Measurements from ENCODE around the gene TANGO2. TPM values are rescaled to one million over a fixed set of nuclear protein-coding genes. Genes with fewer than 3 reads are reported as not detected.

TANGO2 gene
- total and polyA plus RNA-seq, 2 of the 8 experiments (the other 6 are each of a cell fraction or from before 2014, with no cell fraction given), result 10.1 to 18.4 TPM

GRCh38 chr22:20004464-20004863, 16.4 kb upstream of the TANGO2 start:
- H3K56ac ChIP-seq (replicated peaks; ENCODE audit: insufficient read length, low read depth, low read length), result no peak overlapping the region
- no peak overlapping the region for H3K9ac ChIP-seq (replicated peaks in 1 of 4; ENCODE audit: extremely low read depth in 1 of 4, low read depth in 3 of 4, low read length in 3 of 4)
- FAIRE-seq (no peak), DNase-seq (ENCODE audit: low read depth in 1 of 2, low spot score in 2 of 2) (no peak)
- no peak overlapping the region for H4K8ac ChIP-seq (ENCODE audit: extremely low read depth, insufficient read depth, low read length)
- no peaks in the 10 kb centered on the region for H3K23me2 ChIP-seq (ENCODE audit: low read depth, low read length)
- no peak overlapping the region for H3K18ac ChIP-seq (ENCODE audit: extremely low read depth, low read length)
- no peak overlapping the region for H3K14ac ChIP-seq (ENCODE audit: insufficient read length)
- no peak overlapping the region for H4K91ac ChIP-seq (replicated peaks; ENCODE audit: insufficient read length, low read length)
- H3K79me2 ChIP-seq (ENCODE audit: control insufficient read depth in 1 of 2, insufficient read depth in 2 of 2, low read length in 2 of 2), result no peaks in the 10 kb centered on the region
- no peak overlapping the region for H2BK20ac ChIP-seq (ENCODE audit: low read length)
- H3K4me3 ChIP-seq (ENCODE audit: extremely low read depth in 1 of 4, insufficient read depth in 2 of 4, low read depth in 3 of 4, low read length in 4 of 4), result no peak overlapping the region
- POLR2A ChIA-PET (ENCODE audit: partially characterized antibody), result no interaction called here
- H3K4ac ChIP-seq (replicated peaks; ENCODE audit: insufficient read length, low read depth, low read length), result no peak overlapping the region
- no peak overlapping the region for H3K23ac ChIP-seq (ENCODE audit: insufficient read length)
- no peak overlapping the region for H2BK15ac ChIP-seq (ENCODE audit: low read length)
- H2AK5ac ChIP-seq (ENCODE audit: low read depth, low read length), result no peak overlapping the region
- H4K20me1 ChIP-seq (replicated peaks in 1 of 2; ENCODE audit: control insufficient read depth in 1 of 2, insufficient read depth in 2 of 2, low read length in 2 of 2), result peaks cover 2 to 3% of the 10 kb centered on the region in 2 experiments
- no peaks in the 10 kb centered on the region for H3K9me3 ChIP-seq (ENCODE audit: insufficient read depth in 2 of 2, low read depth in 1 of 2, low read length in 1 of 2)
- no peak overlapping the region for H3K27ac ChIP-seq (ENCODE audit: low read depth, low read length)
- peaks cover 4 to 14% (median 7%) of the 10 kb centered on the region in 4 experiments; a peak in 6 of 7 replicates for H3K4me1 ChIP-seq (replicated peaks in 1 of 4; ENCODE audit: control insufficient read depth in 3 of 4, insufficient read depth in 4 of 4, low read length in 3 of 4)
- H3K27me3 ChIP-seq (replicated peaks in 1 of 4; ENCODE audit: control insufficient read depth in 3 of 4, extremely low read depth in 1 of 4, insufficient read depth in 3 of 4, low read length in 3 of 4), result no peaks in the 10 kb centered on the region
- no peaks in the 10 kb centered on the region; the same call in 1 of the 2 replicates for H3K79me1 ChIP-seq (ENCODE audit: low read depth, low read length)
- H4K5ac ChIP-seq (ENCODE audit: insufficient read length, low read depth, low read length), result no peak overlapping the region
- H3K36me3 ChIP-seq (ENCODE audit: control insufficient read depth in 2 of 4, insufficient read depth in 4 of 4, low read length in 3 of 4), result no peaks in the 10 kb centered on the region
- WGBS, 2 experiments (ENCODE audit: extremely low coverage in 1 of 2, insufficient coverage in 1 of 2, insufficient read length in 1 of 2, insufficient replicate concordance in 2 of 2, low coverage in 1 of 2, low lambda C conversion rate in 2 of 2, missing lambda C conversion rate in 1 of 2), result 97% methylated on average over 3 of the region's 3 CpGs; no CpG with 5 or more reads in 1 of the 2 experiments
- TF ChIP-seq EP300 (IDR thresholded peaks at IDR 0.05; ENCODE audit: borderline replicate concordance in 1 of 2, low read depth in 2 of 2, low read length in 2 of 2) (no peak), TCF12 (IDR thresholded peaks at IDR 0.05; ENCODE audit: low read depth, low read length) (no peak), SIN3A (conservative IDR thresholded peaks at IDR 0.05 in 1 of 2, IDR thresholded peaks at IDR 0.05 in 1 of 2; ENCODE audit: low read depth in 1 of 2, low read length in 2 of 2) (no peak), POLR2A (IDR thresholded peaks at IDR 0.05; ENCODE audit: control extremely low read depth in 1 of 2, low read depth in 2 of 2, low read length in 2 of 2) (no peak), KDM4A (IDR thresholded peaks at IDR 0.05; ENCODE audit: low read depth, low read length, severe bottlenecking) (no peak), RXRA (IDR thresholded peaks at IDR 0.05; ENCODE audit: insufficient read depth, low read depth, low read length) (no peak), CREB1 (IDR thresholded peaks at IDR 0.05) (no peak)
- no peak overlapping the region for H2BK12ac ChIP-seq (ENCODE audit: low read depth, low read length)
- CTCF ChIA-PET (ENCODE audit: partially characterized antibody), result interaction anchor here (0.6 kb wide), 1 partner anchor 27 kb away, joined by 3 read pairs; no protein-coding TSS in a partner anchor
- no peak overlapping the region for H2BK120ac ChIP-seq (replicated peaks; ENCODE audit: low read depth, low read length)
- no peak overlapping the region for H2AFZ ChIP-seq (ENCODE audit: low read length)
- H2BK5ac ChIP-seq (ENCODE audit: low read depth, low read length), result no peak overlapping the region
- no peak overlapping the region for H3K4me2 ChIP-seq (ENCODE audit: insufficient read depth in 1 of 2, low read depth in 2 of 2, low read length in 2 of 2)

Measured in H1 (cell line).